Measurements from ENCODE around the gene APOL4.
"Not testable (repeated sequence)": the region's sequence is repeated elsewhere in the genome, so short reads cannot be mapped to it uniquely, and the experiment has no call there.

DNA sequence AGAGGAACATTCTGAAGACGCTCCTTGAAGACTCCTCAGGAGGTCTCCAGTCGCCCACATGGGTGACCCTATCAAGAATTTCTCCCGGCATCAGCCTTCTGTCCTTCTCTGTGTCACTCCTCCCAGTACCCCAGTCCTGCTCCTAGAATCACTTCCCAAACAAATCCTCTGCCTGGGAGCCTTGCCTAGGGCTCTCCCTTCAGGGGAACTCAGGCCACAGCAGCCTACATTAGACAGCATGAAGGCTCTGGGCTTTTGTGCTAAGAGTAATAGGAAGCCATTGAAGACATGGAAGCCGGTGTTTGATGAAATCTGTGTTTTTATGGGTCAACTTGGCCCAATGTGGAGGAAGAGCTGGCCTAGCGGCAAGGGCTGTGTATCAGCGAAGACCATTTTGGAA lies 13.7 kb downstream of the APOL4 start:
- TF ChIP-seq, protein P1, sequence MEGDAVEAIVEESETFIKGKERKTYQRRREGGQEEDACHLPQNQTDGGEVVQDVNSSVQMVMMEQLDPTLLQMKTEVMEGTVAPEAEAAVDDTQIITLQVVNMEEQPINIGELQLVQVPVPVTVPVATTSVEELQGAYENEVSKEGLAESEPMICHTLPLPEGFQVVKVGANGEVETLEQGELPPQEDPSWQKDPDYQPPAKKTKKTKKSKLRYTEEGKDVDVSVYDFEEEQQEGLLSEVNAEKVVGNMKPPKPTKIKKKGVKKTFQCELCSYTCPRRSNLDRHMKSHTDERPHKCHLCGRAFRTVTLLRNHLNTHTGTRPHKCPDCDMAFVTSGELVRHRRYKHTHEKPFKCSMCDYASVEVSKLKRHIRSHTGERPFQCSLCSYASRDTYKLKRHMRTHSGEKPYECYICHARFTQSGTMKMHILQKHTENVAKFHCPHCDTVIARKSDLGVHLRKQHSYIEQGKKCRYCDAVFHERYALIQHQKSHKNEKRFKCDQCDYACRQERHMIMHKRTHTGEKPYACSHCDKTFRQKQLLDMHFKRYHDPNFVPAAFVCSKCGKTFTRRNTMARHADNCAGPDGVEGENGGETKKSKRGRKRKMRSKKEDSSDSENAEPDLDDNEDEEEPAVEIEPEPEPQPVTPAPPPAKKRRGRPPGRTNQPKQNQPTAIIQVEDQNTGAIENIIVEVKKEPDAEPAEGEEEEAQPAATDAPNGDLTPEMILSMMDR (conservative IDR thresholded peaks at IDR 0.05) = not testable (repeated sequence)
- TF ChIP-seq EZH2 (IDR thresholded peaks at IDR 0.05; ENCODE audit: low read depth) = not testable (repeated sequence)

Data from PC-9 (cell line).